ENCODE measurements around the gene FERMT1. TPM values are rescaled to one million over a fixed set of nuclear protein-coding genes. Genes with fewer than 3 reads are reported as not detected.

FERMT1 gene
- total RNA-seq: 0.58 and 0.71 TPM in 2 replicates

- H3K9me3 Mint-ChIP-seq: no peaks in the 10 kb centered on the region
- peak; percentile 73 for DNase-seq
- peaks cover 5% of the 10 kb centered on the region for H3K4me1 Mint-ChIP-seq
- H3K27ac Mint-ChIP-seq: no peak within 1 kb of the TSS
- intact Hi-C loops (cut with micrococcal nuclease): no loop called here
- H3K27me3 Mint-ChIP-seq: peaks cover 43% of the 10 kb centered on the region
- H3K4me3 Mint-ChIP-seq: peak within 1 kb of the TSS; percentile 71
- H3K36me3 Mint-ChIP-seq (ENCODE audit: low read depth): no peaks in the 10 kb centered on the region
These were observed at the start of gene FERMT1 for GRCh38 chr20:6122873-6123648. Gene FERMT1, minus strand, starts transcription at chr20:6123030. Its CDS starts 3,476 bp downstream, at chr20:6119554.

- Mint-ChIP-seq H3K27me3 (no peaks in the 10 kb centered on the region), H3K9me3 (no peaks in the 10 kb centered on the region), H3K4me3 (no peak overlapping the region), H3K27ac (no peak overlapping the region), H3K36me3 (ENCODE audit: low read depth) (no peaks in the 10 kb centered on the region), H3K4me1 (no peaks in the 10 kb centered on the region)
- DNase-seq: no peak
- intact Hi-C loops (cut with micrococcal nuclease): no loop called here
These were observed 46.4 kb upstream of the FERMT1 start for GRCh38 chr20:6169251-6169650.

GRCh38 chr20:6168204-6168603 lies 45.4 kb upstream of the FERMT1 start:
- intact Hi-C loops (cut with micrococcal nuclease): no loop called here
- no peak overlapping the region for H3K27ac Mint-ChIP-seq
- no peak overlapping the region for H3K4me3 Mint-ChIP-seq
- H3K4me1 Mint-ChIP-seq: no peaks in the 10 kb centered on the region
- DNase-seq: no peak
- no peaks in the 10 kb centered on the region for H3K36me3 Mint-ChIP-seq (ENCODE audit: low read depth)
- no peaks in the 10 kb centered on the region for H3K9me3 Mint-ChIP-seq
- H3K27me3 Mint-ChIP-seq: no peaks in the 10 kb centered on the region

- Mint-ChIP-seq H3K9me3 (no peaks in the 10 kb centered on the region), H3K27ac (no peak overlapping the region), H3K4me3 (no peak overlapping the region), H3K36me3 (ENCODE audit: low read depth) (no peaks in the 10 kb centered on the region), H3K4me1 (no peaks in the 10 kb centered on the region), H3K27me3 (peaks cover 4% of the 10 kb centered on the region)
- intact Hi-C loops (cut with micrococcal nuclease): no loop called here
- DNase-seq: no peak
These were observed 42.5 kb upstream of the FERMT1 start for GRCh38 chr20:6165346-6165745.

- H3K27me3 Mint-ChIP-seq: peaks cover 4% of the 10 kb centered on the region
- no peak overlapping the region for H3K4me3 Mint-ChIP-seq
- no peaks in the 10 kb centered on the region for H3K9me3 Mint-ChIP-seq
- no peak overlapping the region for H3K27ac Mint-ChIP-seq
- no peaks in the 10 kb centered on the region for H3K4me1 Mint-ChIP-seq
- intact Hi-C loops (cut with micrococcal nuclease): no loop called here
- no peaks in the 10 kb centered on the region for H3K36me3 Mint-ChIP-seq (ENCODE audit: low read depth)
- no peak for DNase-seq
These were observed 41.9 kb upstream of the FERMT1 start for GRCh38 chr20:6164421-6165341.

GRCh38 chr20:6160736-6161135 lies 37.9 kb upstream of the FERMT1 start:
- H3K27ac Mint-ChIP-seq: no peak overlapping the region
- peaks cover 4% of the 10 kb centered on the region for H3K27me3 Mint-ChIP-seq
- intact Hi-C loops (cut with micrococcal nuclease): no loop called here
- DNase-seq: no peak
- no peaks in the 10 kb centered on the region for H3K9me3 Mint-ChIP-seq
- no peak overlapping the region for H3K4me3 Mint-ChIP-seq
- H3K36me3 Mint-ChIP-seq (ENCODE audit: low read depth): no peaks in the 10 kb centered on the region
- no peaks in the 10 kb centered on the region for H3K4me1 Mint-ChIP-seq

- Mint-ChIP-seq H3K9me3 (no peaks in the 10 kb centered on the region), H3K4me1 (no peaks in the 10 kb centered on the region), H3K27ac (no peak overlapping the region), H3K27me3 (peaks cover 13% of the 10 kb centered on the region), H3K36me3 (ENCODE audit: low read depth) (no peaks in the 10 kb centered on the region), H3K4me3 (no peak overlapping the region)
- no peak for DNase-seq
- intact Hi-C loops (cut with micrococcal nuclease): no loop called here
These were observed 34.5 kb upstream of the FERMT1 start for GRCh38 chr20:6157345-6157744.

- no peak for DNase-seq
- Mint-ChIP-seq H3K36me3 (ENCODE audit: low read depth) (no peaks in the 10 kb centered on the region), H3K4me1 (no peaks in the 10 kb centered on the region), H3K9me3 (no peaks in the 10 kb centered on the region), H3K27ac (no peak overlapping the region), H3K27me3 (peaks cover 14% of the 10 kb centered on the region), H3K4me3 (no peak overlapping the region)
- intact Hi-C loops (cut with micrococcal nuclease): no loop called here
These were observed 29.9 kb upstream of the FERMT1 start for GRCh38 chr20:6152777-6153176.

GRCh38 chr20:6148073-6148472 lies 25.2 kb upstream of the FERMT1 start:
- H3K27ac Mint-ChIP-seq: no peak overlapping the region
- no peaks in the 10 kb centered on the region for H3K4me1 Mint-ChIP-seq
- H3K36me3 Mint-ChIP-seq (ENCODE audit: low read depth): no peaks in the 10 kb centered on the region
- no peaks in the 10 kb centered on the region for H3K9me3 Mint-ChIP-seq
- peaks cover 5% of the 10 kb centered on the region for H3K27me3 Mint-ChIP-seq
- H3K4me3 Mint-ChIP-seq: no peak overlapping the region
- DNase-seq: no peak
- intact Hi-C loops (cut with micrococcal nuclease): no loop called here

- intact Hi-C loops (cut with micrococcal nuclease): loop anchor here (5.0 kb wide), 2 partner anchors 1145 to 1235 kb away; no protein-coding TSS in a partner anchor
- Mint-ChIP-seq H3K4me1 (no peaks in the 10 kb centered on the region), H3K27ac (no peak overlapping the region), H3K9me3 (no peaks in the 10 kb centered on the region), H3K36me3 (ENCODE audit: low read depth) (no peaks in the 10 kb centered on the region), H3K27me3 (no peaks in the 10 kb centered on the region), H3K4me3 (no peak overlapping the region)
- DNase-seq: peak; percentile 81
These were observed 19.6 kb upstream of the FERMT1 start for GRCh38 chr20:6142348-6142993.

- Mint-ChIP-seq H3K36me3 (ENCODE audit: low read depth) (no peaks in the 10 kb centered on the region), H3K27ac (no peak overlapping the region), H3K9me3 (no peaks in the 10 kb centered on the region), H3K4me3 (no peak overlapping the region), H3K4me1 (no peaks in the 10 kb centered on the region), H3K27me3 (no peaks in the 10 kb centered on the region)
- intact Hi-C loops (cut with micrococcal nuclease): loop anchor here (5.0 kb wide), 2 partner anchors 1146 to 1236 kb away; no protein-coding TSS in a partner anchor
- no peak for DNase-seq
These were observed 18.1 kb upstream of the FERMT1 start for GRCh38 chr20:6140947-6141346.

GRCh38 chr20:6135347-6135746 lies 12.5 kb upstream of the FERMT1 start:
- H3K4me3 Mint-ChIP-seq: no peak overlapping the region
- no peaks in the 10 kb centered on the region for H3K9me3 Mint-ChIP-seq
- intact Hi-C loops (cut with micrococcal nuclease): no loop called here
- peaks cover 5% of the 10 kb centered on the region for H3K27me3 Mint-ChIP-seq
- no peak for DNase-seq
- H3K4me1 Mint-ChIP-seq: no peaks in the 10 kb centered on the region
- no peak overlapping the region for H3K27ac Mint-ChIP-seq
- H3K36me3 Mint-ChIP-seq (ENCODE audit: low read depth): no peaks in the 10 kb centered on the region

GRCh38 chr20:6134592-6134991 lies 11.8 kb upstream of the FERMT1 start:
- intact Hi-C loops (cut with micrococcal nuclease): no loop called here
- H3K4me3 Mint-ChIP-seq: no peak overlapping the region
- H3K9me3 Mint-ChIP-seq: no peaks in the 10 kb centered on the region
- H3K36me3 Mint-ChIP-seq (ENCODE audit: low read depth): no peaks in the 10 kb centered on the region
- peaks cover 5% of the 10 kb centered on the region for H3K27me3 Mint-ChIP-seq
- H3K4me1 Mint-ChIP-seq: no peaks in the 10 kb centered on the region
- no peak overlapping the region for H3K27ac Mint-ChIP-seq
- DNase-seq: no peak

GRCh38 chr20:6130045-6130444 lies 7.2 kb upstream of the FERMT1 start:
- Mint-ChIP-seq H3K36me3 (ENCODE audit: low read depth) (no peaks in the 10 kb centered on the region), H3K9me3 (no peaks in the 10 kb centered on the region), H3K27me3 (peaks cover 12% of the 10 kb centered on the region), H3K27ac (no peak overlapping the region), H3K4me1 (no peaks in the 10 kb centered on the region), H3K4me3 (no peak overlapping the region)
- no peak for DNase-seq
- intact Hi-C loops (cut with micrococcal nuclease): no loop called here

Measured in activated CD4-positive, alpha-beta T cell treated with anti-CD3 and anti-CD28 coated beads, Interleukin-2, amount 10 ng/mL, durations not matched to agents 24 days and 14 days (primary cell).